HG03103 (cell line): ENCODE data around the gene ADIG.

ENCODE experiments used
- ATAC-seq: cut with Tn5 transposase; IDR thresholded peaks from one replicate; pipeline ENCODE4 v1.9.1; 2021; ENCODE audit warnings: low read depth; ENCODE audit not compliant: unreplicated experiment

The ADIG gene

DNA sequence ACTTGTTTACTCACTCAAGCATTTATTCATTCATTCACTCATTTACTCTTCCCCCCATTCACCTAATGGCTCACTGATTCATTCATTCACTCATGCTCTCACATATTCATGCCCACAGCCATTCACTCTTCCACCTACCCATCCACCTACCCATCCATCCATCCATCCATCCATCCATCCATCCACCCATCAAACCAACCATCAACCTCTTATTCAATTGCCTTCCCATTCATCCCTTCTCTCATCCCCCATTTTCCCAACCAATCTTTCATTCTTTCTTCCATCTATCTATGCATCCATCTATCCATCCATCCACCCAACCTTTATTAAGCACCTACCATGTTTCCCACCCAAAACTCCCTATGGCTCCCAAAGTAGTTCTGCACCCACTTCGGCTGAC, 19.1 kb downstream of the ADIG start:
- no peak for ATAC-seq

GRCh38 chr20:38601216-38602184, 20.5 kb downstream of the ADIG start, which contains the start of gene ARHGAP40:
Gene ARHGAP40, plus strand, starts transcription at chr20:38601809.
- no peak for ATAC-seq

DNA sequence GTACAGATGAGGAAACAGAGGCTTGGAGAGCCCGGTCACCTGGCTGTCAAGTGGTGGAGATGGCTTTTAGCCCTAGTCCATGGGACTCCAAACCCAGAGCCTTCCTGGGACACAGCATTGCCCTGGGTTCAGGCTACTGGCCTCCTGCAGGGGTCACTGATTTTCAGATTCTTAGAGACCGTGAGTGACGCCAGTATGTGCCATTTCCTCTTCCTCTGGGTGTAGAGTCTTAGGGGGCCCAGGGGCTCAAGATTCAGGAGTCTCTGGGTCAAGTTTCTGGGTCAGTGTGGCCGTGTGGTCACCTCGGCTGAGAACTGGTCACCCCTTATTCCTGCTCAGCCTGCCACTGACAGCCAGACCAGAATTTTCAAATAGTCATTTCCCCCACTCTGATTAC, 21.2 kb downstream of the ADIG start:
- no peak for ATAC-seq

DNA sequence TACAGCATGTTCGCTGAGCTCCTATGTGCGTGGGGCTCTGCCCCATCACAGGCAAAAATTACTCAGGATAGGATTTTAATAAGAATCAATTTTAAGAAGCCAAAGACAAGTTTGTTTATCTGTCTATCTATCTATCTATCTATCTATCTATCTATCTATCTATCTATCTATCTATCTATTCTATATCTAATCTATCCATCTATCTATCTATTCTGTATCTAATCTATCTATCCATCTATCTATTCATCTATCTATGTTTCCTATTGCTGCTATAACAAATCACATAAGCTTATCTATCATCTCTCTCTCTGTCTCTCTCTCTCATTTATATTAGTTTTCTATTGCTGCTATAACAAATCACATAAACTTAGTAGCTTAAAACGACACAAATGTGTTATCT, 22.3 kb downstream of the ADIG start:
- ATAC-seq: no peak

DNA sequence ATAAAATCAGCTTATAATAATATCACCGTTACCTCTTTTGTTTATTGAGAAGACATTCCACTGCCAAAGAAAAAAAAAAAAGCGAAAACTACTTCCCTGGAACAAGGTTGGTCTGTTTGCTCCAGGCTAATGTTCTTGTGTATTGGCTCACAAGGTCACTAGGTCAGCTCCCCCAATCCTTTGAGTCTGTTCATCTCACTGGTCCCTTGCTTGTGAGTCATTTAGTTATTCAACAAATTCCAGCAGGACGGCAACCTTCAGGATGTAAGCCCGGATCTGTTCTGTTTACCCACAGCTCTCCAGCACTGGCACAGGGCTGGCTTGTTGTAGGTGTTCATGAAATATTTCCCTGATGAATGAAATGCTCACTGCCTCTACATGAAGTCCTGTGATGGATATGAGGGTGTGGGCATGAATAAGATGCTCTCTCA, 23.9 kb downstream of the ADIG start:
- ATAC-seq: no peak

- ATAC-seq: no peak
Measured at GRCh38 chr20:38607351-38607750, 26.4 kb downstream of the ADIG start.

DNA sequence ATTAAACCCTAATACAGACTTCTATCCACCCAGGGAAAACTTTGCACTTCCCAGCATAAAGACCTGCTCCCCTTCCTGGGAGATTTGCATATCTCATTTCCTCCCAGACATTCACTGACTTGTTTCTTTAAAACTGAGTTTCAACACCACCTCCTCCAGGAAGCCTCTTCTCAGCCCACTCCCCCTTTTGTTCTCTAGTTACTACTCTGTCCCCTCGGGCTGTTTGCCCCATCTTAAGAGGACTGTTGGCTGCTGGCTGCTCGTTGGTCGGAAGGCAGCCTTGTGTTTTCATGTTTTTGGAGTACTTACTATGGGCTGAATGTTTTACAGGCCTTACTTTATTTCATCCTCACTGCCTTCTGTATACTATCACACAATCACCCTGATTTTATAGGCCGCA, 27.2 kb downstream of the ADIG start:
- ATAC-seq: no peak

- no peak for ATAC-seq
Measured at GRCh38 chr20:38609815-38610214, 28.8 kb downstream of the ADIG start.

GRCh38 chr20:38610521-38610920, 29.5 kb downstream of the ADIG start:
- ATAC-seq: no peak

- ATAC-seq: no peak
Measured at GRCh38 chr20:38612751-38613515, 31.9 kb downstream of the ADIG start.

DNA sequence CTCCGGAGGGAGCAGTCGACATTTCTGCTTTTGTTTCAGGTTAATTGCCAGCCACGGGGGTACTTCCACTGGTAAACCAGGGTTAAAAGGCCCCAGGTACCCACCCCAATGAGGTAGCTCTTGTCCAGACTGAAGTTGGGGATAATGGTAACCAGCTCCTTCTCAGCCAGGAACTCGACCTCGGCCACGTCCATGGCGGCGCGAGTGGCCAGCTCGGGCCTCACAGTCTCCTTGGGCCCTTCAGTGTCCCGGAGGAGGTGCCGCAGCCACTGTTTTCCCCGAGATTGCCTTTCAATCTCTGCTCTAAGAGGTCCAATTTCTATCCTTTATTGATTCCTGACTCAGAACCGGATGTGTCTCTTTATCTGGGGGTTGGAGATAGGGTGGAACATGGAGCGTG, 34.3 kb downstream of the ADIG start:
- ATAC-seq: no peak

GRCh38 chr20:38616457-38616856, 35.5 kb downstream of the ADIG start:
- no peak for ATAC-seq

- no peak for ATAC-seq
Measured at GRCh38 chr20:38617011-38617829, 36.2 kb downstream of the ADIG start.

GRCh38 chr20:38617830-38618196, 36.8 kb downstream of the ADIG start:
- no peak for ATAC-seq

DNA sequence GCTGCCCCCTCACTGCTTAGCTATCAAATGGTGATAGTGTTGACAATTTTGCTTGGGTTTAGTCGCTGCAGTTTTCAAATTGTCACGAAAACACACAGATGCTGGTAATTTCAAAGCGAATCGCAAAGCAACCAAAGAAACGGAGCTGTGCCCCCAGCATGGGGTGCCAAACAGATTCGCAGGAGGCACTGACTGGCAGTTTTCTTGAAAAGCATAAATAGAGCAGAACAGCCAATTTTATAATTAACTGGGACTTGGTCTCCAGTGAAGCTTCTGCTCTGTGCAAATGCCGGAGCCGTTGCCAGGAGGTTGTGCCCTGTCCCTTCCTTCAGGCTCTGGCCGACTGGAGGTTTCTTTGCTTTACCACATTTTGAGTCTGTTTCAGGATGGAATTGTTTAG, 39.4 kb downstream of the ADIG start:
- ATAC-seq: no peak

- no peak for ATAC-seq
Measured at GRCh38 chr20:38623061-38623460, 42.1 kb downstream of the ADIG start.

DNA sequence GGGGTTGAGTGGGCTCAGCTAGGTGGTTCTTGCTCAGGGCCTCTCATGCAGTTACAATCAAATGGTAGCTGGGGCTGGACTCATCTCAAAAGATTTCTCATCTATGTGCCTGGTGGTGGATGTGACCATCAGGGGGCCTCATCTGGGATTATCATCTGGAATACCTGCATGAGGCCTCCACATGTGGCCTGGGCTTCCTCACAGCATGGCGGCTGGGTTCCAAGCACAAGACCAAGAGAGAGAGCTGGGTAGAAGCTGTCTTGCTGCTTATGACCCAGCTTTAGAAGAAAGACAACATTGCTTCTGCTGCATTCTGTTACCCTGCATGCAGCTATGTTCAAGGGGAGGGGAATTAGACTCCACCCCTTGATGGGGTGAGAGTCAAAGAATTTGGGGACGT, 43.1 kb downstream of the ADIG start:
- ATAC-seq: no peak

GRCh38 chr20:38625896-38626295, 44.9 kb downstream of the ADIG start:
- no peak for ATAC-seq

DNA sequence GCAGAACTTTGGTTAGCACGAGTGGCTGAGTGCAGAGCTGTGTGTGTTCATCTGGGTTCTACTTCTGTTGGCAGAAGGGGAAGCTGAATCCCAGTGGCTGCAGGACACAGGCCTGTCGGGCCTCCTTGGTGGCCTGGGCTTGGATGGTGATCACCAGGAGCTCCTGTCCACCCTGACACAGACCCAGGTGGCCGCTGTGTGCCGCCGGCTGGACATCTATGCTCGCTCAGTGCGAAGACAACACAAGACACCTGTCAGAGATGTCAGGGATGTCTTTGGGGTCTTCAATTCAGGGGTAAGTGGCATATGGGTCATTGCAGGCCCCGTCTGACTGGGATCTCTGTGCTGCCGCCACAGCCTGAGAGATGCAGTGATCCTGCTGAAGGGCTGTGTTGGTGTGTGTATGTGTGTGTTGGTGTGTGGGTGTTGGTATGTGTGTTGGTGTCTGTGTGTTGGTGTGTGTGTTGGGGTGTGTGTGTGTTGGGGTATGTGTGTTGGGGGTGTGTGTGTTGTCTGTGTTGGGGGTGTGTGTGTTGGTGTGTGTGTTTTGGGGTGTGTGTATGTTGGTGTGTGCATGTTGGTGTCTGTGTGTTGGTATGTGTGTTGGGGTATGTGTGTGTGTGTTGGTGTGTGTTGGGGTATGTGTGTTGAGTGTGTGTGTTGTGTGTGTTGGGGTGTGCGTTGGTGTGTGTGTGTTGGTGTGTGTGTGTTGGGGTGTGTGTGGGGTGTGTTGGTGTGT, 46.1 kb downstream of the ADIG start:
- no peak for ATAC-seq
